Esophagus muscularis mucosa (tissue), 4 donors: ENCODE data around the gene CRLF2. TPM values are rescaled to one million over a fixed set of nuclear protein-coding genes. Genes with fewer than 3 reads are reported as not detected.
A peak's percentile ranks its signal among the peaks of the same experiment; 100 is the strongest.

ENCODE experiments used
- DNase-seq: peaks from one replicate; pipeline ENCODE4 v3.0.0-alpha.2; 2017; ENCODE audit errors: extremely low spot score
- H3K27ac ChIP-seq, 4 donors: fragments of 200-600 bp; sonication (generic); replicated peaks in 1 of 4; 1 replicate in 3 of 4; 2 replicates in 1 of 4; pipeline ENCODE4 v1.5.1; 2016 to 2019; ENCODE audit warnings: mild to moderate bottlenecking in 1 of 4
- H3K27me3 ChIP-seq, 4 donors: fragments of 200-600 bp; sonication (generic); one replicate each; pipeline versions ENCODE4 v1.5.1 to v1.6.0; 2016 to 2019
- H3K36me3 ChIP-seq, 4 donors: fragments of 200-600 bp; sonication (generic); one replicate each; pipeline ENCODE4 v1.5.1; 2016 to 2019
- H3K4me1 ChIP-seq, 4 donors: fragments of 200-600 bp; sonication (generic); one replicate each; pipeline ENCODE4 v1.5.1; 2016 to 2019
- H3K4me3 ChIP-seq, 4 donors: fragments of 200-600 bp; sonication (generic); 1 replicate in 2 of 4; 2 replicates in 2 of 4; pipeline ENCODE4 v1.5.1; 2016 to 2019; ENCODE audit warnings: mild to moderate bottlenecking in 4 of 4, moderate library complexity in 1 of 4
- H3K9me3 ChIP-seq, 4 donors: fragments of 200-600 bp; sonication (generic); 1 replicate in 3 of 4; 2 replicates in 1 of 4; pipeline ENCODE4 v1.5.1; 2016 to 2019
- CTCF ChIP-seq, 3 experiments: fragments of 200-600 bp in 2 of 3; fragments of 450-650 bp in 1 of 3; sonication (generic) in 2 of 3; IDR thresholded peaks; one replicate each; pipeline ENCODE4 v1.5.1; 2017 to 2019; ENCODE audit warnings: antibody characterized with exemption in 3 of 3, mild to moderate bottlenecking in 2 of 3, moderate library complexity in 1 of 3
- EP300 ChIP-seq: sonication (generic); formaldehyde crosslinking; IDR thresholded peaks from one replicate; pipeline ENCODE4 v1.6.1; 2017; ENCODE audit warnings: antibody characterized with exemption
- POLR2A ChIP-seq: fragments of 450-650 bp; IDR thresholded peaks from one replicate; pipeline ENCODE4 v1.6.1; 2017; ENCODE audit warnings: antibody characterized with exemption, moderate library complexity, mild to moderate bottlenecking, low read depth
- POLR2AphosphoS5 ChIP-seq, 2 donors: sonication (generic); formaldehyde crosslinking; IDR thresholded peaks; one replicate each; pipeline ENCODE4 v1.6.1; 2017; ENCODE audit warnings: antibody characterized with exemption in 2 of 2
- WGBS: methylation state at CpG from one replicate; pipeline ENCODE4 v1.1.5; 2018; 5-methylcytosine and 5-hydroxymethylcytosine counted together
- intact Hi-C: fragments of 100-400 bp; cut with DNase I; formaldehyde crosslinking; loops from one replicate; pipeline ENCODE4 v1.15.1; 2023
- total RNA-seq, 4 donors: library from RNA; depleted of rRNA; stranded (reverse); fragments of >200 nt; gene quantifications; one replicate each; pipeline versions ENCODE4 v1.1.0 to v1.2.1, GENCODE V29; 2016

CRLF2 gene
- total RNA-seq, 4 donors from 2014 or later, result 0.63 to 2.1 (median 1.3) TPM; not detected in 1

- no peak overlapping the region for H3K27ac ChIP-seq
- intact Hi-C loops, result no loop called here
- TF ChIP-seq POLR2AphosphoS5 (IDR thresholded peaks at IDR 0.05), result no peak
- TF ChIP-seq CTCF (IDR thresholded peaks at IDR 0.05), result no peak
- no peak for TF ChIP-seq EP300
- no peak for TF ChIP-seq POLR2A
- no peaks in the 10 kb centered on the region for H3K4me1 ChIP-seq
- H3K27me3 ChIP-seq, result peaks cover 0 to 53% (median 0%) of the 10 kb centered on the region in 4 donors
- no peaks in the 10 kb centered on the region for H3K36me3 ChIP-seq
- no peak overlapping the region for H3K4me3 ChIP-seq
- H3K9me3 ChIP-seq, result no peaks in the 10 kb centered on the region
- DNase-seq, result no peak
- 44% methylated on average over 9 of the region's 9 CpGs for WGBS
Measured at GRCh38 chrX:1151378-1152077, 60.9 kb downstream of the CRLF2 start.

DNA sequence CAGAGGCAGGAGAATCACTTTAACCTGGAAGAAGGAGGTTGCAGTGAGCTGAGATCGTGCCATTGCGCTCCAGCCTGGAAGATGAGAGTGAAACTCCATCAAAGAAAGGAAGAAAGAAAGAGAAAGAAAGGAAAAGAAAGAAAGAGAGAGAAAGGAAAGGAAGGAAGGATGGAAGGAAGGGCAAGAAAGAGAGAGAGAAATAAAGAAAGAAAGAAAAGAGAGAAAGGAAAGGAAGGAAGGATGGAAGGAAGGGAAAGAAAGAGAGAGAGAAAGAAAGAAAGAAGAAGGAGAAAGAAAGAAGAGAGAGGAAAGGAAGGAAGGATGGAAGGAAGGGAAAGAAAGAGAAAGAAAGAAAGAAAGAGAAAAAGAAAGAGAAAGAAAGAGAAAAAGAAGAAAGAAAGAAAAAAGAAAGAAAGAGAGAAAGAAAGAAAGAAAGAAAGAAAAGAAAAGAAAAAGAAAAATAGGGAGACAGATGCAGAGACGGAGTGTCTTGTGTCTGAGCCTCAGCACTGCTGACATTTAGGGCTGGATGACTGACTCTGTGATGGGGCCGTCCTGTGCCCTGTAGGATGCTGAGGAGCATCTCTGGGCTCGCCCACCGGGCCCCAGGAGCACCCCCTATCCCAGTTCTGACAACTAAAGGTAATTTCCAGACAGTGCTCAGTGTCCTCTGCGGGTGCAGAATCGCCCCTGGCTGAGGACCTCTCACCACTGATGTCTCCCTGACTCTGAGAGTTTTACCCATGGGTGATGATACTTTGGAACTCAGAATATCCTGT, 61.7 kb downstream of the CRLF2 start:
- intact Hi-C loops, result no loop called here
- H3K4me1 ChIP-seq, result no peaks in the 10 kb centered on the region
- TF ChIP-seq CTCF (IDR thresholded peaks at IDR 0.05) (no peak), POLR2AphosphoS5 (IDR thresholded peaks at IDR 0.05) (no peak), POLR2A (no peak), EP300 (no peak)
- peaks cover 0 to 50% (median 0%) of the 10 kb centered on the region in 4 donors for H3K27me3 ChIP-seq
- no peaks in the 10 kb centered on the region for H3K36me3 ChIP-seq
- WGBS, result 78% methylated on average over 8 of the region's 8 CpGs
- DNase-seq, result peak; percentile 5
- H3K9me3 ChIP-seq, result no peaks in the 10 kb centered on the region
- no peak overlapping the region for H3K27ac ChIP-seq
- H3K4me3 ChIP-seq, result no peak overlapping the region

- Histone ChIP-seq H3K27me3 (peaks cover 0 to 39% (median 0%) of the 10 kb centered on the region in 4 donors), H3K27ac (no peak overlapping the region), H3K4me1 (no peaks in the 10 kb centered on the region), H3K4me3 (no peak overlapping the region), H3K36me3 (no peaks in the 10 kb centered on the region), H3K9me3 (no peaks in the 10 kb centered on the region)
- peak; percentile 64 for DNase-seq
- TF ChIP-seq POLR2A, result no peak
- TF ChIP-seq CTCF (IDR thresholded peaks at IDR 0.05), result no peak
- intact Hi-C loops, result no loop called here
- 63% methylated on average over 29 of the region's 29 CpGs for WGBS
Measured at GRCh38 chrX:1147611-1148515, 64.6 kb downstream of the CRLF2 start.

DNA sequence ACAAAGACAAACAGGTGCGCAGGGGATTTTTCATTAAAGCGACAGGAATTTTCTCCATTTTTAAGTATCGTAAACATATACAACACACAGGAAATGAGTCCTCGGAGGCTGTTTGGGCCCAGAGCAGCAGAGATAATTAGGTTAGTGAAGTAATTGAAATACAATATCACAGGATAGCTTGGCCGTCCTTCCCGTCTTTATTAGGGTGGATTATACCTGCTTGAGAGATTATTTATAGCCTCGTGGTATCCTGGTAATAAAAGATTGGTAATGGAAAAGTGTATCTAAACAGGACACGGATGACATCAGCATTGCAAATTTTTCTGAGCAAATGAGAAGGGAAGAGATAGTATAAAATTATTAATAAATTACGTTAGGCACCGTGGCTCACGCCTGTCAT, 68.2 kb downstream of the CRLF2 start:
- WGBS, result 69% methylated on average over 11 of the region's 11 CpGs
- no peak for TF ChIP-seq POLR2AphosphoS5 (IDR thresholded peaks at IDR 0.05)
- TF ChIP-seq CTCF (IDR thresholded peaks at IDR 0.05), result no peak
- TF ChIP-seq POLR2A, result no peak
- no peak for TF ChIP-seq EP300
- H3K36me3 ChIP-seq, result no peaks in the 10 kb centered on the region
- intact Hi-C loops, result no loop called here
- H3K27me3 ChIP-seq, result peaks cover 0 to 43% (median 0%) of the 10 kb centered on the region in 4 donors
- H3K9me3 ChIP-seq, result no peaks in the 10 kb centered on the region
- DNase-seq, result peak; percentile 64
- no peak overlapping the region for H3K4me3 ChIP-seq
- H3K4me1 ChIP-seq, result no peaks in the 10 kb centered on the region
- no peak overlapping the region for H3K27ac ChIP-seq

Other genes with a start within 250 kb of the CRLF2 start
- 1 to 10 TPM; 2.1 to 6.3 (median 4.3) TPM for gene CSF2RA, start 56.2 kb upstream of the CRLF2 start, total RNA-seq
- 10 to 100 TPM in 3 of 4 donors, 1 to 10 TPM in 1; 5.0 to 19.1 (median 11.4) TPM for gene IL3RA, start 124.1 kb upstream of the CRLF2 start, total RNA-seq
- gene SLC25A6, start 179.5 kb upstream of the CRLF2 start, total RNA-seq, result 100 to 1,000 TPM; 266 to 339 (median 313) TPM
- 10 to 100 TPM; 28.7 to 52.2 (median 32.8) TPM for gene ASMTL, start 240.3 kb upstream of the CRLF2 start, total RNA-seq